Measurements from ENCODE around the gene ZNF853.
A peak's percentile ranks its signal among the peaks of the same experiment; 100 is the strongest.
"Not testable (repeated sequence)": the region's sequence is repeated elsewhere in the genome, so short reads cannot be mapped to it uniquely, and the experiment has no call there.

ZNF853 gene

DNA sequence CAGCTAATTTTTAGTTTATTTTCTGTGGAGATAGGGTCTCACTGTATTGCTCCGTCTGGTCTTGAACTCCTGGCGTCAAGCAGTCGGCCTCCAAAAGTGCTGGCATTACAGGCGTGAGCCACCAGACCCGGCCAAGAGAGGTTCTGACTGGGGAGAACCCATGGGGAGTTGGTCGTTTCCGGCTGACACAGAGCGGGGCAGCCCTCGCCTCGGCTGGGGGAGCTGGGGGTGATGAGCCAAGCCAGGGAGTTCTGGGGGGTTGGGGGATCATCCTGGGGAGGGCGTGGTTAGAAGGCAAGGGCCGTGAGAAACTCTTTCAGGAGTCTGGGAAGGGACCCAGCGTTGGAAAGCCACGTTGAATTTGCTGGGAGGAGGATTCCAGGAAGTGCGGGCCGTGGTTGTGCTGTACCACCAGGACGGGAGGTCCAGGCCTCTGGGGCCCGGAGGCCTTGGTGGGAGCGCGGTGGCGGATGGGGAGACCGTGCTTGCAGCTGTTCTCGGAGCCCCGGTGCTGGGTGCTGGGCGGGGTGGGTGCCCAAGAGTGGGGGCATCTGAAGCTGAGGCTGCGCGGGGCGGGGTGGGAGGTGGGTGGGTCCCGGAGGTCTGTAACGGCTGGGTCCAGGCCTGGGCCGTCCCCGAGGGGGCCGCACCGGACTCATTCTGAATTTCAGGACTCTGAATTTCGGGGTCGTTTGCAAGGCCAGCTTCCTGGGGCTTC lies 8.4 kb upstream of the ZNF853 start:
- no peak for DNase-seq

DNA sequence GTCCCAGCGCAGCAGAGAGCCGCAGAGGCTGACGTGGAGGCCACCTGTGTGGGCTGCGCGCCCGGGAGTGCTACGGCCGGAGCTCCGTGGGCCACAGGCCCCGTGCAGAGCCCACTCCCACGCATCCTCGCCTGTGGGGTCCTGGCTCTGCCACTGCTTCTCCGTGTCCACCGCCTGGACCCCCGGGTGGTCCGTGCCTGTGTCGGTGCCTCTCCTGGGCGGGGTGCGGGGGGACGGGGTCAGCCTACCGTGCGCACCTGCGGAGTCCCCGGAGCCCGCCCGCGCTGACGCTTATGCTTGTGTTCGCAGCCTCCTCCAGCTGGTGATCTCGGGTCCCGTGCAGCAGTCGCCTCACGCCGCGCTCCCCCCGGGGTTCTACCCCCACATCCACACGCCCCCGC lies 7.8 kb upstream of the ZNF853 start:
- no peak for DNase-seq

DNA sequence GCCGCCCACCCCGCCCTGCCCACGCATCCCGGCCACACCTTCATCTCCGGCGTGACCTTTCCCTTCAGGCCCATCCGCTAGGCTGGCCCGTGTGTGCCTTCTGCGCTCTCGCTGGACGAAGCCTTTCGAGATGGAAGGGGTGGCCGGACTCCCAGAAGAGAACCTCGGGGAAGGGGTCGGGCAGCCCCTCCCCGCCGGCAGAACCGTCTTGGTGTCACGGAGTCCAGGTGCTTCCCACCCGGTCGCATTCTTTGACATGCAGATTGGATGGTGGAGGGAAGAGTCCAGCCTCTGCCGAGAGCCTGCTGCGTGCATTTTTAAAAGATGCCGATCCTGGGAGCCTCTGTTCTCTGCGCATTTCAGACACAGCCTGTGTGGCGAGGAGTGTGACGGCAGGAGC lies 7.3 kb upstream of the ZNF853 start:
- no peak for DNase-seq

DNA sequence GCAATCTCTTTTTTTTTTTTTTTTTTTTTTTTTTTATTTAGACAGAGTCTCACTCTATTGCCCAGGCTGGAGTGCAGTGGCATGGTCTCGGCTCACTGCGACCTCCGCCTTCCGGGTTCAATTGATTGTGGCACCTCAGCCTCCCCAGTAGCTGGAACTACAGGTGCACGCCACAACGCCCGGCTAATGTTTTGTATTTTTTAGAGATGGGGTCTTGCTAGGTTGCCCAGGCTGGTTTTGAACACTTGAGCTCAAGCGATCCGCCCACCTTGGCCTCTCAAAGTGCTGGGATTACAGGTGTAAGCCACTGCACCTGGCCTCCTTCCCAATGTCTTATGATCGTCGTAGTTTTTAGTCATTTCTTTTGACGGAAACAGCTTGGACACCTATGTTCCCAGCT lies 6.6 kb upstream of the ZNF853 start:
- no peak for DNase-seq

DNA sequence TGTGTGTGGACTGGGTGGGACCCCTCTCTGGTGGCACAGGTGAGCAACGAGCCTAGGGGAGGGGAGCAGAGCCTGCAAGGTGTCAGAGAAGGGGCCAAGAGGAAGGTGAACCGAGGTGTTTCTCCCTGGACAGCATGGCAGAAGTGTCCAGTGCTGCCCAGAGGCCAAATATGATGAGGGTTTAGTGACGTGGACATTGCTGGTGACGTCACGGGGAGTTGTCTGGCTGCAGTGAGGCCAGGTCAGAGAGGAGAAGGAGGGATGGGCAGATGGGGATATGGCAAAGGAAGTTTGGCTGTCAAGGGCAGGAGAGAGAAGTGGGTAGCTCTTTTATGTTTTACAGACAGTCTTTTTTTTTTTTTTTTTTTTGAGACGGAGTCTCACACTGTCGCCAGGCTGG lies 2.6 kb upstream of the ZNF853 start:
- DNase-seq: no peak

DNA sequence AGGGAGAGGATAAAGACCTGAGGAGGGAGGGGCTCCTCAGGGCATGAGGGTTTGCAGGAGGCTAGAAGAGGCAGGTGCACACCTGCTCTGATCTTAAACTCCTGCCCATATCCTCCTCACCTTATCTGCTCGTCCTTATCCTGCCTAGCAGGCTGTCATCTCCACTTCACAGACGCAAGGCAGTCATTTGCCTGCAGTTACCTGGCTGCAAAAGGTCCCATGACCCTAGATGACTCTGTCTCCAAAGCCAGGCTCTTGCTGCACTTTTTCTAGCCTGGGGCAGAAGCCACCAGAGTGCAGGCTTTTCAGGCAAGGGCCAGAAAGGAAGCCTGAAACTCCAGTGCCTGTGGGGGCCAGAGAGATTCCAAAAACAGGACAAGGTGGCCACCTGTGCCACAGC lies 1.7 kb upstream of the ZNF853 start:
- no peak for DNase-seq

DNA sequence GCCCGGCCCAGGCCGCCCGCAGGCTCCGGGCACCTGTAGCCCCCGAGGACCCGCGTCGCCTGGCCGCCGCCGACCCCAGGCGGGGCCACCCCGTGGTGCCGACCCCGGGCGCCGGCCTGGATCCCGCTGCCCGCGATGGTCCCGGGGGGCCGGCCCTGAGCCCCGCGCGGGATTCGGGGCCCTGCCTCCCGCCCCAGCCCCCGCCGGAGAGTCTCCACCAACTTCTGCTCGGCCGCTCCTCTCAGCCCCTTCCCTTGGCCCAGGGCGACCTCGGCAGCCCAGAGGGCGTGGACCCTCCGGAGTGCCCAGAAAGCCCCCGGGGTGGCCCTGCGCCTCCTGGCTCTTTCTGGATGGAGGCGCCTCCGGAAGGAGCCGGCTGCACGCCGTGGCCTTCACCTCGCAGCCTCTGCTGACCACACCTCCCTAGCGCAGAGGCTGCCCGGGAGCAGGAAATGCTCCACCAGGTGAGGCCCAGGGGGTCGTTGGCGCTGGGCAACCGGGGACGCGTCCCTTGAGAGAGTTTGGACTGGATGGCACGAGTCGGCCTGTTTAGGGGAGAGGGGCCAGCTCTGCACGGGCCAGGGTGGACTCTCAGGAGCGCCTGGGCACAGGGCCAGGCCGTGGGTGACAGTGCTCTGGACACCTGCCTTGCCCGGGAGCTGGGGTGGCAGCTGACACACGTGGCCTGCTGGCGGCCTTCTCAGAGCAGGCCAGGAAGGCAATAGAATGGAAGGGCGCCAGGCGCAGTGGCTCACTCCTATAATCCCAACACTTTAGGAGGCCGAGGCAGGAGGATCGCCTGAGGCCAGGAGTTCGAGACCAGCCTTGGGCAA lies 529 bp downstream of the ZNF853 start:
- no peak for DNase-seq

DNA sequence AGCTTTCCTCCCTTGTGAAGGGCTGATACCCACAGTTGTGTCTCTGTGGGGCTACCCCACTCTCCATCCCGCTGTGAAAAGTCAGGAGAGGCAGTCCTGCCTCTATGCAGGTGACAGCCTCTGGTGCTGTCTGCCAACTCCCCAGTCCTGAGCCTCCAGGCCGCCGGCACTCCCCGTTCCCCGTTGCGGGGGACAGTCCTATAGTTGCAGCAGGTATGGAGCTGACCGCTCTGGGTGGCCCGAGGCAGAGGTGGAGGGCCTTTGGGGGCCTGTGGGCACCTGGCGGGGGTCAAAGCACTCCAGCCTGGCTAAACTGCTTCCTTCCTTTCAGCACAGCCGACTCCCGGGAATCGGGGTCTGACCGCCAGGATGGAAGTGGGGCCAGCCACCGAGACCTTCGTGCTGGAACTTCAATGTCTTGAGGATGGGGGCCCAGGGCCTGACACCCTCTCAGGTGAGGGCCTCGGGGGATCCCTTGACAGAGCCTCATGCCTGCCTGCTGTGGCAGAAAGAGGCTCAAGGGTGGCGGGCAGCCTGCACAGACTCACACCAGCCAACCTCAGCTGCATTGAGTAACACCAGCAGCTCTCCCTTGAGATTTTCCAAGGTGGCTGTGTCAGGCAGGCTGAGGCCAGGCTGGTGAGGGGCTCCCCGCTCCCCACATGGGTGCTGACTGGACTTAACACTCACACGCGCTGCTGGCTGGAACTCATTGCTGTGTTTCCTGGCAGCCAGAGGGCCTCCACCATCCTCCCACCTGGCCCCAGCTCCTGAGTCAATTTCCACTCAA lies 1.6 kb downstream of the ZNF853 start:
- no peak for DNase-seq

DNA sequence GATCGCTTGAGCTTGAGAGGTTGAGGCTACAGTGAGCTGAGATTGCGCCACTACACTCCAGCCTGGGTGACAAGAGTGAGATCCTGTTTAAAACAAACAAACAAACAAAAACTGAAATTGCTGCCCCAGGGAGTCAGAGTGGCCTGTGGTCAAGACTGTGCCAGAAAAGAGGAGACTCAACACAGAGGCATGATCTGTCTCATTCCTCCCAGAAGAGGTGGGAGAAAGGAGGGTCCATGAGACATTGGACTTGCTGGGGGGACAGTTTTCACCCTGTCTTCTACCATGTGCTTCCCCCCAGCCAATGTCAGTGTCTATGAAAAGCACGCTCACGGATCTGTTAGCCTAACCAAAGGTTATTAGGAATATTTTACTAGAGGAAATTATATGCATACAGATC lies 3.2 kb downstream of the ZNF853 start:
- peak; percentile 7 for DNase-seq

DNA sequence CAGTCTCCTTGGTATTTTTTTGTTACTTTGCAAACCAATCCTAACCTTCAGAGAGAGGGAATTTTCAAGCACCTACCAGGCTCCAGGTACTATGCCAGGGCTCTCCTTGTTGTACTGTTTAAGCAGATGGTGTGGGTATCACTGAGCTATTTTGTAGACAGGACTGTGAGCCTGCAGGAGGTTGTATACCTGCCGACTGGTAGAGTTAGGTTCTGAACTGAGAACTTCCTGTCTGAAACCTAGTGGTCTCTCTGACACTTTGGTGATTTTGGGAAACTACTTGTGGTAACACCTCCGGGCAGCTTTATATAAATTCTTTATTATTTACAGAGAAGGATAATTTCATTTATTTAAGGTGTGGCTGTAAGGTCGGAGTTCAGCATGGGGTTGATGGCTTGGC lies 4.6 kb downstream of the ZNF853 start:
- DNase-seq: no peak

DNA sequence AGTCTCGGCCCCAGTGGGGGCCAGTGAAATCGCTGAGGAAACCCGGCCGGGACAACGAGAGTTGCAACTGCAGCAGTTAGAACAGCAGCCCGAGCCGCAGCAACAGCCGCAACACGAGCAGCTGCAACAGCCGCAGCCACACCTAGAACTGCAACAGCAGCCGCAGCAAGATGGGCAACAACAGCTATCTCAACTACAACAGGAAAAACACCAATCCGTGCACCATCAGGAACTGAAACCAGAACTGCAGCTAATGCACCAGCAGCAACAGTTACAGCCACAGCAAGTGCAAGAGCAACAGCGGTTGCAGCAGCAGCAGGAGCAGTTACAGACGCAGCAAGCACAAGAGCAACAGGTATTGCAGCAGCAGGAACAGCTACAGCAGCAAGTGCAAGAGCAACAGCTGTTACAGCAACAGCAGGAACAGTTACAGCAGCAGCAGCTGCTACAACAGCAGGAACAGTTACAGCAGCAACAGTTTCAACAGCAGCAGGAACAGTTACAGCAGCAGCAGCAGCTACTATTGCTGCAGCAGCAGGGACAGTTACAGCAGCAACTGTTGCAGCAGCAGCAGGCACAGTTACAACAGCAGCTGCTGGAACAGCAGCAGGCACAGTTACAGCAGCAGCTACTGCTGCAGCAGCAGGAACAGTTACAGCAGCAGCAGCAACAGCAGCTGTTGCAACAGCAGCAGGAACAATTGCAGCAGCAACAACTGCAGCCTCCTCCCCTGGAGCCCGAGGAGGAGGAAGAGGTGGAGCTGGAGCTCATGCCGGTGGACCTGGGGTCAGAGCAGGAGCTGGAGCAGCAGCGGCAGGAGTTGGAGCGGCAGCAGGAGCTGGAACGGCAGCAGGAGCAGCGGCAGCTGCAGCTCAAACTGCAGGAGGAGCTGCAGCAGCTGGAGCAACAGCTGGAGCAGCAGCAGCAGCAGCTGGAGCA lies 6.1 kb downstream of the ZNF853 start:
- DNase-seq: no peak

DNA sequence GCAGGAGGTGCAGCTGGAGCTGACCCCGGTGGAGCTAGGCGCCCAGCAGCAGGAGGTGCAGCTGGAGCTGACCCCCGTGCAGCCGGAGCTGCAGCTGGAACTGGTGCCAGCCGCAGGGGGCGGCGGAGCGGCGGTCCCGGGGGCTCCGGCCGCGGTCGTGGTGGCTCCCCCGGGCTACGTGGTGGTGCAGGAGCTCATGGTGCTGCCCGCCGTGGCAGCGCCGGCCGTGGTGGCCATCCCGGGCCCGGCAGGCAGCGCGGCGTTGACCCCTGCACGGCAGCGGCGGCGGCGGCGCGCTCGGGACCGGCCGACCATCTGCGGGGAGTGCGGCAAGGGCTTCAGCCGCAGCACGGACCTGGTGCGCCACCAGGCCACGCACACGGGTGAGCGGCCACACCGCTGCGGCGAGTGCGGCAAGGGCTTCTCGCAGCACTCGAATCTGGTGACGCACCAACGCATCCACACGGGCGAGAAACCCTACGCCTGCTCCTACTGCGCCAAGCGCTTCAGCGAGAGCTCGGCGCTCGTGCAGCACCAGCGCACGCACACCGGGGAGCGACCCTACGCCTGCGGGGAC lies 6.8 kb downstream of the ZNF853 start:
- no peak for DNase-seq

DNA sequence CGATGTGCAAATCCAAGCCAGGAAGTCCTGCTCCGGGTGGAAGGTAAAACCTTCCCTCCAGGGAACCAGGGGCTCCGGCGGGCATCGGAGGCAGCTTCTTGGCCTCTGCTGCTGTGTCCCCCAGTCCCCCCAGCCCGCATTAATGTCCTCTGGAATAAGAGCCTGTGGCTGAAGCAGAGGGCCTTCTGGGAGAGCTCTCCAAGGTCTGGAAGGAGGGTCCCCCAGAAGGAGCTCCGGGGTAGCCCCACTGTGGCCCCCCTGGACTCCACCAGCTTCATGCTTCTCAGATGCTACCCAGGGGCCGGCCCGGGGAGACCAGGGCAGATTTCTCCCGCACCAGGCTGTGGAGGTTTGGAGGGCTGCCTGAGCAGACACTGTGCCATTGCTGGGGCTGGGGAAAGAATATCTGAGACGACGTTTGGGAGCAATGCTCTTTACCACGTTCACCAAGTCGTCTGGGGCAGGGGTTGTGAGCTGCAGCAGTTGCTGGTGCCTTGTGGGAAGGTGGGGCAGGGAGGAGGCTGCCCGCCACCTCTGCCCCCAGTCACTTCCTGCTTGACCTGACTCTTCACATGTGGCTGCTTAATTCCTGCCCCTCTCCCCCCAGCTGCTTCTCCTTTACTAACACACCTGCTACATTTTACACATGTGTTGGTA lies 8.3 kb downstream of the ZNF853 start:
- DNase-seq: no peak

DNA sequence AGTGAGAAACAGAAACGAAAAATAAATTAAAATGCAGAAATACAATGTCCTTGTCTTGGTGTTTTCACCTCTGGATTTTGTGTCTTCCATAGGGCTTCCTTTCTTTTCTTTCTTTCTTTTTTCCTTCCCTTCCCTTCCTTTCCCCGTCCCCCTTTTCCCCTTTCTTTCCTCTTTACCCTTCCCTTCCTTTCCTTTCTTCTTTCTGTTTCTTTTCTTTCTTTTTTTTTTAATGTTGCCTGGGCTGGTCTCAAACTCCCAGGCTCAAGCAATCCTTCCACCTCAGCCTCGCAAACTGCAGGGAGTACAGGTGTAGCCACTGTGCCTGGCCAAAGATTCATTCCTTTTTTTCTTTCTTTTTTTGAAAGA lies 8.8 kb downstream of the ZNF853 start:
- DNase-seq: no peak

DNA sequence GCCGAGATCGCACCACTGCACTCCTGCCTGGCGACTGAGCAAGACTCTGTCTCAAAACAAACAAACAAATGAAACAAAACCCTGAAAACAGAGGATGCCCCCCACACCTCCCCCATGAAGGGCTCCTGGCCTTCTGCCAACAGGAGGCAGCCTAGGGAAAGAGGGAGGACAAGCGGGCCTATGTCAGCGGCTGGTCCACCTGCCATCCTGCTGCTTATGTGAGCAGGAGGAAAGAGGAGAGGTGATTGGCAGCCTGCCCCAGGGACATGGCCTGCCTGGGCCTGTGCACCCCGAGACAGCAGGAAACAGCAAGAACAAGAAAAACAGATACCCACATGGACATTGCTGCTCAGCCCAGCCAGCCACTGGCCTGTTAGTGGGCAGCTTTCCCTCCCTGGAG lies 12.6 kb downstream of the ZNF853 start:
- DNase-seq: no peak

DNA sequence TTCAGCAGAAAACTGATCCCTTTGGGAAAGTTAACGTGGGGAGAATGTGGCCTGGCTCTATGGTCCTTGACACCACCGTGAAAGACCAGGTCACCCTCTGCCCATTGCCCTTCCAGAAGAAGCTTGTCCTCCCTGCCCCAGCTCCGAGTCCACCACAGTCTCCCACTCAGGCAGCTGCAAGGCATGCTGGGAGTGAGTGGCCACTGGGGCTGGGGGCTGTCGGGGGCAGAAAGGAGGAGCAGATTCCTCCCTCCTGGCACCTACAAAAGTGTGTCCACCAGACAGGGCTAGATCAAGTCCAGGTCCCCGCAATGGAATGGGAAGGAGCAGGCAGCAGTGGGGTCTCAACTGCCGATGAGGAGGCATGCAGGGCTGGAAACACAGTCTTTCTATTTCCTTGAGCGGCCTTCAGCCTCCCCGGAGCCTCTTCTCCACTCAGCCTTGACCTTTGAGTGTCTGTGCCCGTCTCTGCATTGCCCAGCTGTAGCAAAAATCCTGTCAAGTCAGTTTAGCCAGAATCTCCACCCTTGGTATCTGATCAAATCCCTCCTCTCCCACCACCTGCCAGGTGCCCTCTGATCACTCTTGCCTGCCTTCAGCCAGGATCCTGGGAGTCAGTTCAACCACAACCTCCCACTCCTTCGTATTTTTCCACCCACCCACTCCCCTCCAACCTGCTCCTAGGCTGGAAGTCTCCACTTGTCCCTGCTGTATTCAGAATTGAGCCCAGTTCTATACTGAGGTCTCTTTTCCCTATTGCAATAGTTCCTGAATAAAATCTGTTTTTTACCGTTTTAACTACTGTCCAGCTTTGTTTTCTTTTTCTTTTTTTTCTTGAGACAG lies 14.8 kb downstream of the ZNF853 start:
- DNase-seq: no peak

DNA sequence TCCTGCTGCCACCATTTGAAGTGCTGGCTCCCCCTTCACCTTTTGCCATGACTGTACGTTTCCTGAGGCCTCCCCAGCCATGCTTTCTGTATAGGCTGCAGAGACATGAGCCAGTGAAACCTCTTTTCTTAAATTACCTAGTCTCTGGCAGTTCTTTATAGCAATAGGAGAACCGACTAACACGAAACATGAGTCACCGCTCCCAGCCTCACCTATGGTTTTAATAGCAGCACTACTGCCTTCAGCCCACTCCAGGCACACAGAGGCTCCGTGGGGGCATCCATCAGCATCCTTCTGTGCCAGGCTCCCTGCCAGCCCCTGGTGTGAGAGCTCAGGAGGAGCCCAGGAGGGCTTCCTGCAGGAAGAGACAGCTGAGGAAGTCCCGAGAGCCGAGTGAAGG lies 16.2 kb downstream of the ZNF853 start:
- no peak for DNase-seq

DNA sequence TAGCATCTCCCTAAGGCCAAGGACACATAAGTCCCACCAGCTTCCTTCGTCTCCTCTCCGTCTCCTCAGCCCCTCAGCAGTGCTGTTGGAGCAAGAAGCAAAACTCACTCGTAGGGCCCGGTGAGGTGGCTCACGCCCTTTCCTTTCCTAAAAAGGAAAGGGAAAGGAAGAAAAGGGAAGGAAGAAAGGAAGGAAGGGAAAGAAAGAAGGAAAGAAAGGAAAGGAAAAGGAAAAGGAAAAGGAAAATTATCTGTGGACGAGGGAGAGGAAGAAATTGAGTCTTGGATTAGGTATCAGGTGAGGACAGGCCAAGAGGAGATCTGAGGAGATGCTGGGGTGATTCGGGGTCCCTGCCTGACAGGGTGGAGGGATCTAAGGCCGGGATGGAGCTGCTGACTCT lies 18.6 kb downstream of the ZNF853 start:
- no peak for DNase-seq

DNA sequence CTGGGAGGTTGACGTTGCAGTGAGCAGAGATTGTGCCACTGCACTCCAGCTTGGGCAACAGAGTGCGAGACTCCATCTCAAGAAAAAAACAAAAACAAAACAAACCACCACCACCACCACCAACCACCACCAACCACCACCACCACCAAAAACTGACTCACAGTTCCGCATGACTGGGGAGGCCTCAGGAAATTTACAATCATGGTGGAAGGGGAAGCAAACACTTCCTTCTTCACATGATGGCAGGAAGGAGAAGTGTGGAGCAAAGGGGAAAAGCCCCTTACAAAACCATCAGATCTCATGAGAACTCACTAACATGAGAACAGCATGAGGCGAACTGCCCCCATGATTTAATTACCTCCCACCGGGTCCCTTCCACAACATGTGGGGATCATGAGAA lies 19.6 kb downstream of the ZNF853 start:
- not testable (repeated sequence) for DNase-seq

DNA sequence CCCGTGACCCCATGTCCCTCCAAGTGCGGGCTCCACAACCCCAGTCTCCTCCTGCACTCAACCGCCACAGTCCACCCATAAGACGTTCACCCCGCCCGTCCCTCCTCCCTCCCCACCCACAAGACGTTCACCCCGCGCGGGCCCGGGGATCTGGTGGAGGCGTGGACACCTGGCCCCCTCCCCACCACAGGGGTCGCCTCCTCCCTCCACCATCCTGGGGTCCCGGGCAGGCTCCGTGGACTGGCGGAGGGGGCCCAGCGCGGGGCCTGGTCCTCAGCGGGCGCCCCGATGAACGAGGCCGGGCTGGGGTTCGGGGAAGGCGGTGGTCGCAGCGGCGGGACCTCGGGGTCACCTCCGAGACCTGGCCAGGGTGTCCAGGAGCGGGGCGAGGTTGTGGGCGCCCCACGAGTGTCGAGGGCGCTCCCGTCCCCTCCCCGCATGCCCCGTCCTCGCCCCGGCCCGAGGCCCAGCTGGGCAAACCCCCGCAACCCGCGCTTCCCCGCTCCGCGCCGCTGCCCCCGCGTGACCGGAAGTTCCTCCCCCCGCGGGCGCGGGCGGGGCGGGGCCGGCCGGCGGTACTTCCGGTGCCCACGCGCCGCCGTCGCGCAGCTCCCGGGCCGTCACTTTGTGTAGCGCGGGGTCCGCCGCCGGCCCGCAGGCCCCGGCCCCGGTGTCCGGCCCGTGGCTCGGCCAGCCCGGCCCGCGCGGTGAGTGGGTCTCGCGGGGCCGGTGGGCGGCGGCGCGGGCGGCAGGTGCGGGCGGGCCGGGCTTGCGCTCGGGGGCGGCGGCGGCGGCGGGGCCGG lies 21.5 kb downstream of the ZNF853 start, which contains the start of gene ZNF316:
ZNF316 (plus strand) TSS at position 578 of the 803 bp plus-strand sequence. CDS start 5,092 bp downstream, outside the sequence.
- peak; percentile 46 for DNase-seq
